HFF-Myc (cell line): ENCODE data around the gene RNF10.
"Not testable (repeated sequence)": the region's sequence is repeated elsewhere in the genome, so short reads cannot be mapped to it uniquely, and the experiment has no call there.

Experiments used
- DNase-seq: peaks from one replicate; pipeline ENCODE4 v3.0.0-alpha.2; 2011; ENCODE audit warnings: low read depth; ENCODE audit errors: extremely low read depth
- H3K4me3 ChIP-seq: replicated peaks from 2 replicates; pipeline ENCODE4 v1.5.1; 2011; ENCODE audit warnings: low read depth, mild to moderate bottlenecking, control low read depth, low read length
- CTCF ChIP-seq: IDR thresholded peaks from 2 replicates; pipeline ENCODE4 v1.5.1; 2012; ENCODE audit warnings: mild to moderate bottlenecking, low read depth, low read length, control low read depth; ENCODE audit errors: missing control alignments

Gene RNF10

GRCh38 chr12:120592121-120593049, 58.2 kb downstream of the RNF10 start:
- no peak overlapping the region for H3K4me3 ChIP-seq
- TF ChIP-seq CTCF, result no peak
- no peak for DNase-seq

GRCh38 chr12:120596901-120597300, 62.7 kb downstream of the RNF10 start:
- TF ChIP-seq CTCF, result no peak
- H3K4me3 ChIP-seq, result no peak overlapping the region
- no peak for DNase-seq

DNA sequence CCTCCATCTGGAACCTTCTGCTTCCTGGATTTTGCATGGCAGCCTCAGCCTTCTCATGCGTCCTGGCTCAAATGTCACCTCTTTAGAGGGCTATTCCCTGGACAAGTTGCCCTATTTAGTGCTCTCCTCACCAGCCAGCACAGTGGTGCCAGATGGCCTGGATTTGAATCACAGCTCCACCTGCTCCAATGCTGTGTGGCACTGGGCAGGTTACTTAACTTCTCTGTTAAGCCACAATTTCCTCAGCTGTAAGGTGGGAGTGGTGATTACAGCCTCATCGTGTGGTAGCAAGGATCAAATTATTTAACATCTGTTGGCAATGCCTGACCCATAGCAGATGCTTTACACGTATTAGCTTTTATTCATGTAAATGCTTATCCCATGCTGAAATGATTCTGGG, 63.7 kb downstream of the RNF10 start:
- no peak for TF ChIP-seq CTCF
- H3K4me3 ChIP-seq, result no peak overlapping the region

GRCh38 chr12:120598674-120599463, 64.7 kb downstream of the RNF10 start:
- no peak for DNase-seq
- no peak for TF ChIP-seq CTCF
- H3K4me3 ChIP-seq, result no peak overlapping the region

More for the DNA sequence above, 63.7 kb downstream of the RNF10 start:
- DNase-seq, result no peak

DNA sequence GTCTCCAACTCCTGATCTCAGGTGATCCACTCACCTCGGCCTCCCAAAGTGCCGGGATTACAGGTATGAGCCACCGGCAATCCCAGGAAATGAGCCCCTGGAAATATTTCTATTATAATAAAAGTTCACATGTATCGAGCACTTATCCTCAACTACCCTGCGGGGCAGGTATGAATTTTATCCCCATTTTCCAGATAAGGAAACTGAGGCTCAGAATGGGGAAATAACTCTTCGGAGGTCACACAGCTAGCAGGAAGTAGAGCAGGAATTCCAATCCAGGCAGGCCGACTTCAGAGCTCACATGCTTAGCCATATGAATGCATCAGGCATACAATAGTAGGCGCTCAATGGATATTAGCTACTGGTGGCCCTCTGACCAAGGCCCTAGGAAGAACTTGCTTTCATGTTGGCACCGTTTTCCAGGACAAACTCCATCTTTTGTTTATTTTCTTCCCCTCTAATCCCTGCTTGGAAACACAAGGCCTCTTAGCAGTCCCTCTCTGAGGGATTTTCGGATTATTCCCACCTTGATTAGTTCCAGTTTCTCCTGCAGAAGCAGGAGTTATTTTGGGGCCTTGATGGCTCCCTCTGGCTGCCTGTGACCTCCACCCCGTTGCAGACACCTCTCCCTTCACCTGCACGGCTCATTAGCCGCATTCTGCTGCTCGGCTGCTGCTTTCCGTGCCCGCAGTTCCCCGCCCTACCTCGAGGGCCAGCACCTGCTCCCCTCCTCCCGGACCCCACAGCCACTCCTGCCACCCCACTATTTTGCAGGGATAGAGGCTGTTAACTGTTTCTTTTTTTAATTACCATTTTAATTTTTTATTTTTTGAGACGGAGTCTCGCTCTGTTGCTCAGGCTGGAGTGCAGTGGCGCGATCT, 65.8 kb downstream of the RNF10 start:
- DNase-seq, result no peak
- TF ChIP-seq CTCF, result no peak

DNA sequence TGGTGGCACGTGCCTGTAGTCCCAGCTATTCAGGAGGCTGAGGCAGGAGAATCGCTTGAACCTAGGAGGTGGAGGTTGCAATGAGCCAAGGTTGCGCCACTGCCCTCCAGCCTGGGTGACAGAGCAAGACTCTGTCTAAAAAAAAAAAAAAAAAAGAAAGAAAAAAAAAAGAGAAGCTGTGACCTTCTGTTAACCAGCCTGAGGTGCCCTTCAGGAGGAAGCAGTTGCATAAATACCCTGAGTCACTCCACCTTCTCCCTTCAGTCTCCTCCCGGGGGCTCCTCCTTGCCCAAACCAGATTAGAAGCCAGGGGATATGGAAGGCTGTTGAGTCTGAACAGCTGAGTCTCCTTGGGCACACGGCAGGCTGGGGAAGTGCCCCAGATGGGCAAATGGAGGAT, 68.3 kb downstream of the RNF10 start:
- not testable (repeated sequence) for DNase-seq, H3K4me3 ChIP-seq

More for the DNA sequence above, 65.8 kb downstream of the RNF10 start:
- H3K4me3 ChIP-seq, result no peak overlapping the region
